AG10803 (cell line): ENCODE results near the gene DPYSL4.

Experiments used
- DNase-seq: peaks from one replicate; pipeline ENCODE4 v3.0.0; 2010; ENCODE audit warnings: low read depth
- H3K4me3 ChIP-seq: 2 replicates; pipeline ENCODE4 v1.5.1; 2011; ENCODE audit warnings: mild to moderate bottlenecking, low read length, control low read depth
- TF ChIP-seq, protein P1 (sequence below): conservative IDR thresholded peaks from 2 replicates; pipeline ENCODE4 v1.5.1; 2011; ENCODE audit warnings: mild to moderate bottlenecking, low read length, control low read depth, inconsistent platforms

Gene DPYSL4

DNA sequence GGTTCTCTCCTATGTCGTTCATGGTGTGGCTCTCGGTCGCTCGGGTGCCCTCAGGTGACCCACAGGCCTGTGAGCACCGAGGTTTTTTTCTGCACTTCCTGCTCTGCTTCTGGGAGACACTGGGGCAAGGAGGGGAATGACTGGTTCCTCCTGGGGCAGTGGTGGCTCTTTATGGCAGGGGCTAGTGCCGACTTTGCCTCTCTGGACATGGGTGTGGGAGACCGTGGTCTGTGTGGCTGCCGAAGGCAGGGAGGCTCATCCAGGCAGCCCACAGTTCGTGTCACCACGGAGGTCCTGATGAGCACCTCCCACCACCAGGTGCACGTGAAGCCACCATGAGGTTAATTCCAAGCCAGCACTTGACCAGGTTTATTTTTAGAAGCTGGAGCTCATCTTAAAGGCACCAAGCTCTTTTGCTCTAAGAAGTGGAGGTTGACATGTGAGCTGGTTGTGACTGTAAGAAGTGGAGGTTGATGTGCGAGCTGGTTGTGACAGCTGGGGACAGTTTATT lies 24.7 kb upstream of the DPYSL4 start:
- no peak for DNase-seq
- TF ChIP-seq, protein P1, sequence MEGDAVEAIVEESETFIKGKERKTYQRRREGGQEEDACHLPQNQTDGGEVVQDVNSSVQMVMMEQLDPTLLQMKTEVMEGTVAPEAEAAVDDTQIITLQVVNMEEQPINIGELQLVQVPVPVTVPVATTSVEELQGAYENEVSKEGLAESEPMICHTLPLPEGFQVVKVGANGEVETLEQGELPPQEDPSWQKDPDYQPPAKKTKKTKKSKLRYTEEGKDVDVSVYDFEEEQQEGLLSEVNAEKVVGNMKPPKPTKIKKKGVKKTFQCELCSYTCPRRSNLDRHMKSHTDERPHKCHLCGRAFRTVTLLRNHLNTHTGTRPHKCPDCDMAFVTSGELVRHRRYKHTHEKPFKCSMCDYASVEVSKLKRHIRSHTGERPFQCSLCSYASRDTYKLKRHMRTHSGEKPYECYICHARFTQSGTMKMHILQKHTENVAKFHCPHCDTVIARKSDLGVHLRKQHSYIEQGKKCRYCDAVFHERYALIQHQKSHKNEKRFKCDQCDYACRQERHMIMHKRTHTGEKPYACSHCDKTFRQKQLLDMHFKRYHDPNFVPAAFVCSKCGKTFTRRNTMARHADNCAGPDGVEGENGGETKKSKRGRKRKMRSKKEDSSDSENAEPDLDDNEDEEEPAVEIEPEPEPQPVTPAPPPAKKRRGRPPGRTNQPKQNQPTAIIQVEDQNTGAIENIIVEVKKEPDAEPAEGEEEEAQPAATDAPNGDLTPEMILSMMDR = no peak
- H3K4me3 ChIP-seq = no peak overlapping the region

DNA sequence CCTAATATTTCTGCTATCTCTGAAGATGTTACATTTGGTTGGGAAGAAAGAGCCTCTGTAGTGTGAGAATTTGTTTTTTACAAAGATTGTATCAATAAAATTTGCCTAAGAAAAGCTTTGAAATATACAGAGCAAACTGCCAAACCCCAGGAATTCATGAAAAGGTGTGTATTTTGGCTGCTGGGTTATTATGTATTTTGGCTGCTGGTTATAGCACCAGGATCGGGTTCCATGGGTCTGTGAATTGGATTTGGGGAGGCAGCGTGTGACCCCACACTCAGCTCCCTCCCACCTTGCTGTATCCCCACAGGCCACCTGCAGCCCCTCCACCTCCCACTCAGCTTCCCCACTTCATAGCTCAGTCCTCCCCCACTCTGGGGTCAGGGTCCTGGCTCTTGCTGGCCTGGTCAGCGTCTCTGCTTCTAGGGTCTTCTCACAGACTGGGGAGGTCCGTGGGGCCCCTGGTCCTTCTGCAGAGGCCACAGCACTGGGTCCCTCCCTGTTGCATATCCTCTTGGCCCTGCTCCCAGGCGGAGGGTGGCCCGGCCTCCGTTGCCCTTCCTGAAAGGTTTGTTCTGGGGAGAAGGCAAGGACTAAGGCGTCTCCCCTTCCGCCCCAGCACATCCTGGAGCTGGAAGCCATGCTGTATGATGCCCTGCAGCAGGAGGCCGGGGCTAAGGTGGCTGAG lies 24.0 kb upstream of the DPYSL4 start:
- TF ChIP-seq, protein P1 = no peak
- DNase-seq = no peak
- H3K4me3 ChIP-seq = no peak overlapping the region

DNA sequence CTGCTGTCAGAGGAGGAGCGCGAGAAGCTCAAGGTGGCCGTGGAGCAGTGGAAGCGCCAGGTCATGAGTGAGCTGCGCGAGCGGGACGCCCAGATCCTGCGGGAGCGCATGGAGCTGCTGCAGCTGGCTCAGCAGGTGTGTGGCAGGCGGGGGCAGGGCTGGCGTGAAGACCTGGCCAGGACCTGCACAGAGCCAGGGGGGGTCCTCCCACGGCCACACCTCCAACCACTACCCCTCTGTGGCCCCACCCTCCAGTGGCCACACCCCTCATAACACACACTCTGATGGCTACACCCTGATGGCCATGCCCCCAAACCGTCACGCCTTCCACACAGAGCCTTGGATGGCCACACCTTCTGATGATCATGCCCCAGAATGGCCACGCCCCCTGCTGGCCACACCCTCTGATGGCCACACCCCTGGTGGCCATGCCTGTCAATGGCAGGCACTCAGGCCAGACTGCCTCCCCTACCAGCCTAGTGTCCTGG lies 23.4 kb upstream of the DPYSL4 start:
- no peak for DNase-seq
- no peak overlapping the region for H3K4me3 ChIP-seq
- TF ChIP-seq, protein P1 = no peak

DNA sequence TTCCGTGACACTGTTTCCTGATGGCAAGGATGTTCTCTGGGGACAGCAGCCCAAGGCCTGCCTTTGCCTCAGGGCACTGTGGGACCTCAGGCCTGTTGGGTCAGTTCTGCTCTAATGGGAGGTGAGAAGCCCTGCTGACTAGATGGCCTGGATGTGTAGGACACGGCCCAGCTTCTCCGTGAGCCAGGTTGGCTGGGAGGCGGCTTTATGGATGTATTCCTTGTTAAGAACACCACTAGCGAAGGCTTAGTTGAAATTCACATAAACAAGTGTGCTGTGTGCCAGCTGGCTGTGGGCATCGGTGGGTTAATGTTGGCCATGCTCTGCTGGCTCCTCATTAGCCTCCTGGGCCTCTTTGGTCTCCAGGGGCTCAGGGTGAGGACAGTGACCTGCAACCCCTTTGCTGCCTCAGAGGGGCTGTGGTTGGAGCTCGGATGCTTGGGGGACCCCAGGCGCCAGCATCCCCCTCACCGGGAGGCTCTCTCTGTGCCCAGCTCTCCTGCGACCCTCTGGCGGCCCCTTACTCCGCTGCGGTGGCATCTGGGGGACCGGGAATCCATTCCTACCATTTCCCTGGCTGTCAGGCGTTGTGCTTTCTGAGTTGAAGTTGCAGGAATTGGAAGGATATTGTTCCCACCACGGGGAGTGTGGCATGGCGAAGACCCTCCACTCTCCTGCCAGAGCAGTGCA lies 22.8 kb upstream of the DPYSL4 start:
- no peak overlapping the region for H3K4me3 ChIP-seq
- TF ChIP-seq, protein P1 = no peak
- no peak for DNase-seq

DNA sequence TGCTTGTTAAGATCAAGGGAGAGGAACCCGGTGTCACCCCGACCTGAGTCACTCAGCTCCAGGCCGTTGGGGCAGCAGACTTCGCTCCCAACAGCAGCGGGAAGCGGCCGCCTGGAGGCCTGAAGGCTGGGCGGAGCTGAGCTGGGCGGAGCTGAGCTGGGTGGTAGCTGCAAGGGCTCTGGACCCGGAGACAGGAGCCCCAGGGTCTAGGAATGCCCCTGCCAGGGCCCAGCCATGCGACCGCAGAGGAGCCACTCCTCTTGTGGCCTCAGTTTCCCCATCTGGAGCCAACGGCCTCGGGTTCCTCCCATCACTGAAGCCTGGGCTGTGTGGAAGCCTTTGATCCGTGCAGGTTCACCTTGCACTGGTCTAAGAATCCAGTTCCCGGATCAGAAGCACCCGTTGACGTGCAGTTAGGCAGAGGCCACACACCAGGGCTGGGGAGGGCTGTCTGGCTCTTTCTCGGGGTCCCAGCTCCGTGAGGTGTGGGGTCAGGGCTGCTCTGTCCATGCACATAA lies 21.9 kb upstream of the DPYSL4 start:
- TF ChIP-seq, protein P1 = no peak
- DNase-seq = no peak
- no peak overlapping the region for H3K4me3 ChIP-seq

DNA sequence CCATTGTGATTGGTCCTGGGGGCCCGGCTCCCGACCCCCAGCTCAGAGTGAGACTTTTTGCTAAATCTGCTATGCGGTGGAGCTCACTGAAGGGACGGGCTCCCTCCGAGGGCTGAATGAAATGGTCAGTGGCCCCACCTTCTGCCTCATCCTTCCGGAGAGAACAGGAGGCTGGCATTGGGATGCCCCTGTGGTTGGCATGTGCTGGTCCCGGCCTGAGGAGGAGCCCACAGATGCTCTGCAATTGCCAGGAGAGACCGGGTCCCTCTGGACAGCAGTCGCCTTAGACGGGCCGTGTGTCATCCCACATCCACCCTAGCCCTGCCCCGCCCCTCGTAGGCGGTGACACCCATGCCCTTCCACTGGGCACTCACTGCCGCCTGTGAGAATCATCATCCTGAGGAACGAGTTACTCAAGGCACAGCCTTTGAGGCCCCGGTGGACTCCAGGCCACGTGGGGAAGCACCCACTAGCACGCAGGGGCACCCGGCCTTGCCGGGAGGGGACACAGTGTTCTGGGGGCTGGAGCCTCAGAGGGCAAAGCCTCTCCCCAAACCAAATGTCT lies 21.2 kb upstream of the DPYSL4 start:
- no peak overlapping the region for H3K4me3 ChIP-seq
- DNase-seq = no peak
- TF ChIP-seq, protein P1 = no peak
